ENCODE results near the gene FOSL2. TPM values are rescaled to one million over a fixed set of nuclear protein-coding genes. Genes with fewer than 3 reads are reported as not detected.

The FOSL2 gene
- total RNA-seq, 3 donors from 2014 or later (not counting 1 experiment from before 2014, with no cell fraction given) = 414 to 531 (median 455) TPM

- TF ChIP-seq, protein P1, sequence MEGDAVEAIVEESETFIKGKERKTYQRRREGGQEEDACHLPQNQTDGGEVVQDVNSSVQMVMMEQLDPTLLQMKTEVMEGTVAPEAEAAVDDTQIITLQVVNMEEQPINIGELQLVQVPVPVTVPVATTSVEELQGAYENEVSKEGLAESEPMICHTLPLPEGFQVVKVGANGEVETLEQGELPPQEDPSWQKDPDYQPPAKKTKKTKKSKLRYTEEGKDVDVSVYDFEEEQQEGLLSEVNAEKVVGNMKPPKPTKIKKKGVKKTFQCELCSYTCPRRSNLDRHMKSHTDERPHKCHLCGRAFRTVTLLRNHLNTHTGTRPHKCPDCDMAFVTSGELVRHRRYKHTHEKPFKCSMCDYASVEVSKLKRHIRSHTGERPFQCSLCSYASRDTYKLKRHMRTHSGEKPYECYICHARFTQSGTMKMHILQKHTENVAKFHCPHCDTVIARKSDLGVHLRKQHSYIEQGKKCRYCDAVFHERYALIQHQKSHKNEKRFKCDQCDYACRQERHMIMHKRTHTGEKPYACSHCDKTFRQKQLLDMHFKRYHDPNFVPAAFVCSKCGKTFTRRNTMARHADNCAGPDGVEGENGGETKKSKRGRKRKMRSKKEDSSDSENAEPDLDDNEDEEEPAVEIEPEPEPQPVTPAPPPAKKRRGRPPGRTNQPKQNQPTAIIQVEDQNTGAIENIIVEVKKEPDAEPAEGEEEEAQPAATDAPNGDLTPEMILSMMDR (IDR thresholded peaks at IDR 0.05) = no peak
- WGBS (ENCODE audit: insufficient coverage) = 82% methylated on average over 10 of the region's 11 CpGs
- no peaks in the 10 kb centered on the region for H3K9me3 ChIP-seq (ENCODE audit: control insufficient read depth, insufficient read depth, low read length)
- no peaks in the 10 kb centered on the region for H3K36me3 Mint-ChIP-seq
- H3K4me1 Mint-ChIP-seq = peaks cover 68 to 86% of the 10 kb centered on the region in 2 donors
- no peaks in the 10 kb centered on the region for H3K27me3 ChIP-seq (ENCODE audit: control insufficient read depth, insufficient read depth, low read length)
- no peaks in the 10 kb centered on the region for H3K36me3 ChIP-seq (ENCODE audit: control insufficient read depth, insufficient read depth, low read length)
- DNase-seq (no peak), ATAC-seq (no peak)
- peak overlapping the region; percentile 82 to 95 for H3K27ac Mint-ChIP-seq
- H3K4me1 ChIP-seq (ENCODE audit: control insufficient read depth, insufficient read depth, low read length) = peaks cover 99% of the 10 kb centered on the region
- intact Hi-C loops (cut with micrococcal nuclease) = no loop called here
- H3K27ac ChIP-seq (ENCODE audit: low read length) = no peak overlapping the region
- peak overlapping the region; percentile 9 for H3K4me3 Mint-ChIP-seq
- no peak overlapping the region for H3K4me3 ChIP-seq (ENCODE audit: low read length)
- no peaks in the 10 kb centered on the region for H3K9me3 Mint-ChIP-seq
- H3K27me3 Mint-ChIP-seq (ENCODE audit: low read depth in 2 of 2) = no peaks in the 10 kb centered on the region
These were observed 28.9 kb upstream of the FOSL2 start for GRCh38 chr2:28363686-28364280.

GRCh38 chr2:28364610-28365009, 28.0 kb upstream of the FOSL2 start:
- Mint-ChIP-seq H3K27me3 (ENCODE audit: low read depth in 2 of 2) (no peaks in the 10 kb centered on the region), H3K27ac (peak overlapping the region; percentile 82 to 95), H3K9me3 (no peaks in the 10 kb centered on the region), H3K36me3 (no peaks in the 10 kb centered on the region), H3K4me3 (peak overlapping the region; percentile 50), H3K4me1 (peaks cover 64 to 81% of the 10 kb centered on the region in 2 donors)
- Histone ChIP-seq H3K36me3 (ENCODE audit: control insufficient read depth, insufficient read depth, low read length) (no peaks in the 10 kb centered on the region), H3K27me3 (ENCODE audit: control insufficient read depth, insufficient read depth, low read length) (no peaks in the 10 kb centered on the region), H3K4me1 (ENCODE audit: control insufficient read depth, insufficient read depth, low read length) (peaks cover 92% of the 10 kb centered on the region), H3K27ac (ENCODE audit: low read length) (no peak overlapping the region), H3K4me3 (ENCODE audit: low read length) (no peak overlapping the region), H3K9me3 (ENCODE audit: control insufficient read depth, insufficient read depth, low read length) (no peaks in the 10 kb centered on the region)
- no peak for ATAC-seq
- intact Hi-C loops (cut with micrococcal nuclease) = no loop called here
- TF ChIP-seq, protein P1 (IDR thresholded peaks at IDR 0.05) = no peak
- DNase-seq = no peak
- 93% methylated on average over 3 of the region's 3 CpGs for WGBS (ENCODE audit: insufficient coverage)

- Mint-ChIP-seq H3K27me3 (ENCODE audit: low read depth in 2 of 2) (no peaks in the 10 kb centered on the region), H3K36me3 (no peaks in the 10 kb centered on the region), H3K27ac (peak overlapping the region; percentile 82 to 95), H3K4me3 (peak overlapping the region; percentile 50), H3K9me3 (no peaks in the 10 kb centered on the region), H3K4me1 (peaks cover 59 to 76% of the 10 kb centered on the region in 2 donors)
- Histone ChIP-seq H3K4me1 (ENCODE audit: control insufficient read depth, insufficient read depth, low read length) (peaks cover 87% of the 10 kb centered on the region), H3K9me3 (ENCODE audit: control insufficient read depth, insufficient read depth, low read length) (no peaks in the 10 kb centered on the region), H3K4me3 (ENCODE audit: low read length) (no peak overlapping the region), H3K27ac (ENCODE audit: low read length) (peak overlapping the region; percentile 88), H3K36me3 (ENCODE audit: control insufficient read depth, insufficient read depth, low read length) (no peaks in the 10 kb centered on the region), H3K27me3 (ENCODE audit: control insufficient read depth, insufficient read depth, low read length) (no peaks in the 10 kb centered on the region)
- no peak for ATAC-seq
- intact Hi-C loops (cut with micrococcal nuclease) = no loop called here
- WGBS (ENCODE audit: insufficient coverage) = 63% methylated on average over 7 of the region's 8 CpGs
- TF ChIP-seq, protein P1 (IDR thresholded peaks at IDR 0.05) = no peak
- DNase-seq = no peak
These were observed 27.5 kb upstream of the FOSL2 start for GRCh38 chr2:28365158-28365557.

GRCh38 chr2:28366149-28366495, 26.5 kb upstream of the FOSL2 start:
- TF ChIP-seq, protein P1 (IDR thresholded peaks at IDR 0.05) = no peak
- intact Hi-C loops (cut with micrococcal nuclease) = no loop called here
- Mint-ChIP-seq H3K4me3 (peak overlapping the region; percentile 85), H3K27ac (peak overlapping the region; percentile 82 to 95), H3K36me3 (no peaks in the 10 kb centered on the region), H3K9me3 (no peaks in the 10 kb centered on the region), H3K27me3 (ENCODE audit: low read depth in 2 of 2) (no peaks in the 10 kb centered on the region), H3K4me1 (peaks cover 59 to 72% of the 10 kb centered on the region in 2 donors)
- DNase-seq (no peak), ATAC-seq (no peak)
- no peak overlapping the region for H3K4me3 ChIP-seq (ENCODE audit: low read length)
- peak overlapping the region; percentile 88 for H3K27ac ChIP-seq (ENCODE audit: low read length)
- H3K9me3 ChIP-seq (ENCODE audit: control insufficient read depth, insufficient read depth, low read length) = no peaks in the 10 kb centered on the region
- no peaks in the 10 kb centered on the region for H3K27me3 ChIP-seq (ENCODE audit: control insufficient read depth, insufficient read depth, low read length)
- H3K4me1 ChIP-seq (ENCODE audit: control insufficient read depth, insufficient read depth, low read length) = peaks cover 77% of the 10 kb centered on the region
- no peaks in the 10 kb centered on the region for H3K36me3 ChIP-seq (ENCODE audit: control insufficient read depth, insufficient read depth, low read length)
- WGBS (ENCODE audit: insufficient coverage) = 60% methylated on average over 10 of the region's 10 CpGs

Data from natural killer cell (primary cell).